GM23248 (cell line): ENCODE data around the gene C10orf90. TPM values are rescaled to one million over a fixed set of nuclear protein-coding genes. Genes with fewer than 3 reads are reported as not detected.

ENCODE experiments used
- DNase-seq: peaks from one replicate; pipeline ENCODE4 v3.0.0-alpha.2; 2015
- H2AFZ ChIP-seq: fragments of 200-600 bp; sonication (generic); 2 replicates; pipeline ENCODE4 v1.6.1; 2016; ENCODE audit warnings: antibody characterized with exemption
- H3F3A ChIP-seq: fragments of 200-600 bp; sonication (generic); 2 replicates; pipeline ENCODE4 v1.6.1; 2016; ENCODE audit warnings: mild to moderate bottlenecking, antibody characterized with exemption, mixed run types; ENCODE audit not compliant: insufficient read depth
- H3K27ac ChIP-seq: fragments of 200-600 bp; sonication (generic); 2 replicates; pipeline ENCODE4 v1.5.1; 2016; ENCODE audit warnings: mild to moderate bottlenecking
- H3K27me3 ChIP-seq: fragments of 200-600 bp; sonication (generic); replicated peaks from 2 replicates; pipeline ENCODE4 v1.6.1; 2016; ENCODE audit warnings: mild to moderate bottlenecking; ENCODE audit not compliant: insufficient read depth
- H3K36me3 ChIP-seq: fragments of 200-600 bp; sonication (generic); 2 replicates; pipeline ENCODE4 v1.6.1; 2016; ENCODE audit warnings: low read depth, mild to moderate bottlenecking
- H3K4me1 ChIP-seq: fragments of 200-600 bp; sonication (generic); 2 replicates; pipeline ENCODE4 v1.6.1; 2016; ENCODE audit warnings: mild to moderate bottlenecking; ENCODE audit not compliant: insufficient read depth
- H3K4me2 ChIP-seq: fragments of 200-600 bp; sonication (generic); one replicate; pipeline ENCODE4 v1.6.1; 2016; ENCODE audit warnings: mild to moderate bottlenecking; ENCODE audit not compliant: unreplicated experiment
- H3K4me3 ChIP-seq: fragments of 200-600 bp; sonication (generic); 2 replicates; pipeline ENCODE4 v1.5.1; 2016; ENCODE audit warnings: mild to moderate bottlenecking
- H3K79me2 ChIP-seq: fragments of 200-600 bp; sonication (generic); 2 replicates; pipeline ENCODE4 v1.6.1; 2016; ENCODE audit warnings: mild to moderate bottlenecking; ENCODE audit not compliant: insufficient read depth
- H3K9ac ChIP-seq: fragments of 200-600 bp; sonication (generic); 2 replicates; pipeline ENCODE4 v1.6.1; 2016; ENCODE audit warnings: mild to moderate bottlenecking
- H3K9me2 ChIP-seq: fragments of 200-600 bp; sonication (generic); 2 replicates; pipeline ENCODE4 v1.6.1; 2016; ENCODE audit warnings: mixed run types, mild to moderate bottlenecking, moderate library complexity; ENCODE audit not compliant: insufficient read depth
- H3K9me3 ChIP-seq: fragments of 200-600 bp; sonication (generic); one replicate; pipeline ENCODE4 v1.6.1; 2017; ENCODE audit warnings: low read depth
- H4K20me1 ChIP-seq: fragments of 200-600 bp; sonication (generic); 2 replicates; pipeline ENCODE4 v1.6.0; 2016; ENCODE audit not compliant: insufficient read depth
- EZH2 ChIP-seq: fragments of 200-600 bp; sonication (generic); IDR thresholded peaks from 2 replicates; pipeline ENCODE4 v1.6.1; 2018; ENCODE audit warnings: antibody characterized with exemption, mild to moderate bottlenecking; ENCODE audit not compliant: insufficient read depth, poor library complexity, severe bottlenecking
- EZH2phosphoT487 ChIP-seq: fragments of 200-600 bp; sonication (generic); IDR thresholded peaks from 2 replicates; pipeline ENCODE4 v1.6.1; 2018; ENCODE audit warnings: antibody characterized with exemption, moderate library complexity, mild to moderate bottlenecking, low read depth; ENCODE audit not compliant: insufficient read depth
- WGBS, 2 experiments: methylation state at CpG; one replicate each; pipeline ENCODE4 v1.1.6; 2015 to 2017; ENCODE audit warnings: low lambda C conversion rate in 2 of 2, low coverage in 1 of 2; ENCODE audit errors: missing lambda C conversion rate in 2 of 2; 5-methylcytosine and 5-hydroxymethylcytosine counted together
- in situ Hi-C: fragments of 300-500 bp; cut with MboI; formaldehyde crosslinking; loops from 2 replicates; pipeline ENCODE4 v1.15.0; 2020
- polyA plus RNA-seq: library from polyadenylated mRNA; unstranded; fragments of >200 nt; fragmentation: Nextera tagmentation; extraction: Ambion mirVana; gene quantifications from 2 replicates; pipeline ENCODE4 v1.2.1, GENCODE V29; 2016
- total RNA-seq: library from RNA; depleted of rRNA; stranded (reverse); fragments of >200 nt; shearing (Covaris generic); gene quantifications from 2 replicates; pipeline ENCODE4 v1.2.3, GENCODE V29; 2014

C10orf90 gene
- total and polyA plus RNA-seq, 2 experiments from 2014 or later, result 0.22 to 0.71 TPM

DNA sequence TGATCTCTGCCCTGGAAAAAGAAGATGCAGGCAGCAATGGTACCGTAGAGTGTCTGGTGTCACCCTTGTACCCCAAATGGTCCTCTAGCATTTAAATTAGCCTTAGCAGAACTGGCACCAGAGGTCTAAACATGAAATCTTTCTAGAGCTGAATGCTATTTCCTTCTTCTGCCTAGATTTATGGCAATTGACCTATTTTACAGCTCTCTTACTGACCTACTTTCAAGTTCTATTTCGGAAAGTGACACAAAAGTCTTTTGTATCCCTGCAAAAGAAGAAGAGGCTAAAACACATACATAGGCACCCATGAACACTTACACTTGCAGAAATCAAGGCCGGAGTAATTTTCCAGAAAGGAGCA lies 272.1 kb downstream of the C10orf90 start:
- Histone ChIP-seq H3K9ac (peak overlapping the region; percentile 48), H3K4me2 (peak overlapping the region; percentile 81)
- in situ Hi-C loops, result no loop called here

DNA sequence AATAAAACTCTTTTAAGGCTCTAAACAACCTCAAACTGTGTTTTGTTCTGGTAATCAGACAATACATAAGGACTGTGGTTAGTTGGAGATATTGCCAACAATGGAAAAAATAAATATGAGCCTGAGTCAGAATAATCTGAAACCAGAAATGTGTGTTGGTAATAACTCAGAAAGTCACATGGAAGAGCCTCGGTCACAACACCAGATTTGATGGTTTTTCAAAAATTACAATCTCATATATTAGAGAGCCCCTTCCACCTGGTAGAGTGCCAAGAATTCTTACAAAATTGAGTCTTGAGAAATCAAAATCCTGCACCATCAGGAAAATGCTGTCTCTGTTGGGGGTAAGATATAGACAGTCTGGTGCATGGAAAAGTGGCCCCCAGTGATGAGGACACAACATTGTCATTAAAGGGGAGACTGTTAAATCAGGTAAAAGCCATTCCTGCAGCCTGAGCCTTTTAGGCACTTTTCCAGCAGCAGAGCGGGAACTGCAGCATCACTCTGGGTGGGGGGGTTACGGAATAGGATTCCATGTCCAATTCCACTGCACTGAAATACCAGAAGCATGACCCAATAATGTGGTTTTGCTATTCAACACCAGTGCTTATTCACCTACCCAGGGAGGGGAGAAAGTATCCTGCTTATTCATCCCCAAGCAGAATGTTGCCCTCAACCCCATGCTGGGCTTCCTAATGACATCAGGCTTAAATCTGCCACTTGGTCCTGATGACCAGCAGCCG lies 272.7 kb downstream of the C10orf90 start:
- peak overlapping the region; percentile 81 for H3K4me2 ChIP-seq
- H3K4me3 ChIP-seq, result peak overlapping the region; percentile 50
- no peaks in the 10 kb centered on the region for H3K79me2 ChIP-seq
- H3K9me2 ChIP-seq, result no peaks in the 10 kb centered on the region
- WGBS, 2 experiments, result 0% methylated on average over 4 of the region's 4 CpGs
- no peaks in the 10 kb centered on the region for H3K9me3 ChIP-seq
- no peaks in the 10 kb centered on the region for H3K27me3 ChIP-seq
- peak; percentile 96 for DNase-seq
- peaks cover 28% of the 10 kb centered on the region for H3F3A ChIP-seq
- TF ChIP-seq EZH2, result no peak
- TF ChIP-seq EZH2phosphoT487, result no peak
- peak overlapping the region; percentile 94 for H3K27ac ChIP-seq
- H3K36me3 ChIP-seq, result no peaks in the 10 kb centered on the region
- H3K4me1 ChIP-seq, result peaks cover 25% of the 10 kb centered on the region
- no peaks in the 10 kb centered on the region for H4K20me1 ChIP-seq
- peak overlapping the region; percentile 74 for H3K9ac ChIP-seq
- in situ Hi-C loops, result no loop called here
- no peak overlapping the region for H2AFZ ChIP-seq

More for the DNA sequence above, 272.1 kb downstream of the C10orf90 start:
- Histone ChIP-seq H3K27me3 (no peaks in the 10 kb centered on the region), H3K79me2 (no peaks in the 10 kb centered on the region), H3K36me3 (no peaks in the 10 kb centered on the region), H3F3A (peaks cover 28% of the 10 kb centered on the region), H4K20me1 (no peaks in the 10 kb centered on the region), H3K4me1 (peaks cover 25% of the 10 kb centered on the region), H3K4me3 (peak overlapping the region; percentile 36; the same call in 1 of the 2 replicates), H3K9me3 (no peaks in the 10 kb centered on the region), H3K27ac (peak overlapping the region; percentile 94), H3K9me2 (no peaks in the 10 kb centered on the region), H2AFZ (no peak overlapping the region)
- WGBS, 2 experiments, result 35 to 38% methylated on average over 3 of the region's 3 CpGs
- DNase-seq, result no peak
- TF ChIP-seq EZH2phosphoT487 (0 out of 2 replicates have a peak, but pooled peaks have one; percentile 14), EZH2 (no peak)

DNA sequence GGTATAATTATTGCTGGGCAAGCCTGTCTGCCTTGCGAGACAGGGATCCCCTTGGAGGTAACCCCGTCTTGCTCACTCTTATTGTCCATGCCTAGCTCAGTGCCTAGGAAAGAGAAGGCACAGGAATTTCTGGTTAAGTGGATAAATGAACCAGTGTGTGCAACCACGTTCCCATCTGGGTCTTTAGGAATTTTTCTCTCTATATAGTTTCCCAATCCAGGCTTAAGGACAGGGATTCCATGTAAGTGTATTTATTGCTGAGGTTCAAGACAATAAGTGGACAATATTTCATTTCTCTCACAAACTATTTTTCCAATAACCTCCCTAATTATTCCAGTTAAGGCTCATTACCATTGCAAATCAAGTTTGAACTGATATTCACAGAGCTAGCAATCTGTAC lies 273.3 kb downstream of the C10orf90 start:
- H3K36me3 ChIP-seq, result no peaks in the 10 kb centered on the region
- H3K27me3 ChIP-seq, result no peaks in the 10 kb centered on the region
- H4K20me1 ChIP-seq, result no peaks in the 10 kb centered on the region
- H3K9me3 ChIP-seq, result no peaks in the 10 kb centered on the region
- peaks cover 28% of the 10 kb centered on the region for H3F3A ChIP-seq
- TF ChIP-seq EZH2phosphoT487, result no peak
- no peak for TF ChIP-seq EZH2
- peak overlapping the region; percentile 81 for H3K4me2 ChIP-seq
- peak overlapping the region; percentile 50 for H3K4me3 ChIP-seq
- H3K4me1 ChIP-seq, result peaks cover 25% of the 10 kb centered on the region
- no peaks in the 10 kb centered on the region for H3K79me2 ChIP-seq
- H3K9ac ChIP-seq, result peak overlapping the region; percentile 74
- H3K9me2 ChIP-seq, result no peaks in the 10 kb centered on the region
- H2AFZ ChIP-seq, result no peak overlapping the region
- in situ Hi-C loops, result no loop called here
- H3K27ac ChIP-seq, result peak overlapping the region; percentile 94
- DNase-seq, result no peak
- WGBS, 2 experiments, result 97 to 99% methylated on average over 3 of the region's 3 CpGs

DNA sequence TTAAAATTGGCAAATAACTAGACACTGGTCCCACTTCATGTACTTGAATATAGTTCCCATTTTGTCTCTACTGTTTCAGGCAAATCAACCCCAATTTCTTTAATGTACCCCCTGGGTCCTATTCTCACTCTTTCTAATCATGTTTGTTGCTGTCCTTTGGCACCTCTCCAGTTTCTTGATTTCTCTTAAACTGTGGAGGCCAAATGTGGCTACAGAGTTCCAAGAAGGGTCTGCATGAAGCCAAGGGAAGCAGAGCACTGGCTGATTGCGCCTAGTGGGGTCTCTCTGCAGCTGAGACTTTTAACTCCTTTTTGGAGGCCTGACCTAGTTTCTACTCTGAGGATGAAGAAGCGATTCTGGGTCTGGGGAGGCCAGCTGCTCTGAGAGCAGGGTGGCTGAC lies 275.5 kb downstream of the C10orf90 start:
- no peak overlapping the region for H3K9ac ChIP-seq
- in situ Hi-C loops, result no loop called here
- no peaks in the 10 kb centered on the region for H3K27me3 ChIP-seq
- H3K4me2 ChIP-seq, result no peak overlapping the region
- no peaks in the 10 kb centered on the region for H3K9me3 ChIP-seq
- TF ChIP-seq EZH2phosphoT487 (no peak), EZH2 (no peak)
- H2AFZ ChIP-seq, result no peak overlapping the region
- WGBS, 2 experiments, result 97 to 98% methylated on average over 2 of the region's 2 CpGs
- H3K79me2 ChIP-seq, result no peaks in the 10 kb centered on the region
- H3K4me3 ChIP-seq, result no peak overlapping the region
- H3K9me2 ChIP-seq, result no peaks in the 10 kb centered on the region
- H4K20me1 ChIP-seq, result no peaks in the 10 kb centered on the region
- H3K4me1 ChIP-seq, result peaks cover 38% of the 10 kb centered on the region
- no peak overlapping the region for H3K27ac ChIP-seq
- peaks cover 47% of the 10 kb centered on the region for H3F3A ChIP-seq
- no peaks in the 10 kb centered on the region for H3K36me3 ChIP-seq
- DNase-seq, result no peak
